Glutamatergic neuron (in vitro differentiated cells): ENCODE measurements around the gene C1orf174. TPM values are rescaled to one million over a fixed set of nuclear protein-coding genes. Genes with fewer than 3 reads are reported as not detected.

Source experiments
- DNase-seq: peaks from one replicate; pipeline ENCODE4 v3.0.0; 2022
- H3K27ac Mint-ChIP-seq: one replicate; pipeline ENCODE4 v1.8.0; 2020; ENCODE audit warnings: mild to moderate bottlenecking, mixed read lengths, inconsistent platforms; ENCODE audit not compliant: unreplicated experiment
- H3K27me3 Mint-ChIP-seq: one replicate; pipeline ENCODE4 v1.8.0; 2020; ENCODE audit warnings: mild to moderate bottlenecking, moderate library complexity, mixed read lengths, inconsistent platforms; ENCODE audit not compliant: unreplicated experiment
- H3K36me3 Mint-ChIP-seq: one replicate; pipeline ENCODE4 v1.8.0; 2020; ENCODE audit warnings: mild to moderate bottlenecking, mixed read lengths, inconsistent platforms; ENCODE audit not compliant: unreplicated experiment
- H3K4me1 Mint-ChIP-seq: one replicate; pipeline ENCODE4 v1.8.0; 2020; ENCODE audit warnings: mild to moderate bottlenecking, low read depth, mixed read lengths, inconsistent platforms; ENCODE audit not compliant: unreplicated experiment
- H3K4me3 Mint-ChIP-seq: one replicate; pipeline ENCODE4 v1.8.0; 2020; ENCODE audit warnings: mild to moderate bottlenecking, mixed read lengths, inconsistent platforms; ENCODE audit not compliant: unreplicated experiment
- H3K9me3 Mint-ChIP-seq: one replicate; pipeline ENCODE4 v1.8.0; 2020; ENCODE audit warnings: mild to moderate bottlenecking, moderate library complexity, mixed read lengths, inconsistent platforms; ENCODE audit not compliant: unreplicated experiment
- CTCF ChIP-seq: fragments of 200-600 bp; sonication (generic); IDR thresholded peaks from one replicate; pipeline ENCODE4 v1.5.0; 2021; ENCODE audit not compliant: partially characterized antibody, unreplicated experiment
- total RNA-seq: library from RNA; stranded (reverse); fragmentation: NEBNext Ultra II Directional; extraction: Animal tissue kit (Norgen Biotek cat#: 25700); gene quantifications from one replicate; pipeline ENCODE4 v1.2.1, GENCODE V29; 2021; ENCODE audit not compliant: unreplicated experiment

The C1orf174 gene
- total RNA-seq, 1 donor from 2014 or later, result 16.9 TPM

GRCh38 chr1:3925762-3926161 lies 25.7 kb upstream of the C1orf174 start:
- Mint-ChIP-seq H3K27ac (no peak overlapping the region), H3K36me3 (peaks cover 21% of the 10 kb centered on the region), H3K9me3 (peaks cover 20% of the 10 kb centered on the region), H3K4me1 (no peaks in the 10 kb centered on the region), H3K4me3 (no peak overlapping the region), H3K27me3 (peaks cover 7% of the 10 kb centered on the region)
- no peak for TF ChIP-seq CTCF
- no peak for DNase-seq

GRCh38 chr1:3925256-3925655 lies 25.2 kb upstream of the C1orf174 start:
- Mint-ChIP-seq H3K4me1 (no peaks in the 10 kb centered on the region), H3K4me3 (no peak overlapping the region), H3K36me3 (peaks cover 17% of the 10 kb centered on the region), H3K27ac (no peak overlapping the region), H3K27me3 (peaks cover 5% of the 10 kb centered on the region), H3K9me3 (peaks cover 17% of the 10 kb centered on the region)
- no peak for DNase-seq
- TF ChIP-seq CTCF, result no peak

GRCh38 chr1:3924825-3925220 lies 24.8 kb upstream of the C1orf174 start:
- H3K36me3 Mint-ChIP-seq, result peaks cover 13% of the 10 kb centered on the region
- no peak overlapping the region for H3K27ac Mint-ChIP-seq
- TF ChIP-seq CTCF, result no peak
- H3K27me3 Mint-ChIP-seq, result peaks cover 3% of the 10 kb centered on the region
- H3K4me3 Mint-ChIP-seq, result no peak overlapping the region
- no peak for DNase-seq
- H3K9me3 Mint-ChIP-seq, result peaks cover 17% of the 10 kb centered on the region
- no peaks in the 10 kb centered on the region for H3K4me1 Mint-ChIP-seq

- DNase-seq, result no peak
- H3K4me1 Mint-ChIP-seq, result no peaks in the 10 kb centered on the region
- TF ChIP-seq CTCF, result no peak
- peaks cover 9% of the 10 kb centered on the region for H3K36me3 Mint-ChIP-seq
- peaks cover 17% of the 10 kb centered on the region for H3K9me3 Mint-ChIP-seq
- H3K27ac Mint-ChIP-seq, result no peak overlapping the region
- peaks cover 3% of the 10 kb centered on the region for H3K27me3 Mint-ChIP-seq
- H3K4me3 Mint-ChIP-seq, result no peak overlapping the region
Measured at GRCh38 chr1:3924186-3924824, 24.2 kb upstream of the C1orf174 start.

- Mint-ChIP-seq H3K9me3 (peaks cover 17% of the 10 kb centered on the region), H3K27me3 (peaks cover 3% of the 10 kb centered on the region), H3K27ac (no peak overlapping the region), H3K4me3 (no peak overlapping the region), H3K36me3 (peaks cover 5% of the 10 kb centered on the region), H3K4me1 (no peaks in the 10 kb centered on the region)
- TF ChIP-seq CTCF, result no peak
- no peak for DNase-seq
Measured at GRCh38 chr1:3923378-3924185, 23.5 kb upstream of the C1orf174 start.
